DMS 273 (cell line): ENCODE results near the gene SPR.
"Not testable (repeated sequence)": the region's sequence is repeated elsewhere in the genome, so short reads cannot be mapped to it uniquely, and the experiment has no call there.

Experiments used
- DNase-seq: peaks from one replicate; lab custom pipeline; 2025; ENCODE audit not compliant: unreplicated experiment; lab: John Stamatoyannopoulos, UW

Gene SPR

GRCh38 chr2:72888438-72889202, 1.4 kb downstream of the SPR start:
- DNase-seq = no peak

DNA sequence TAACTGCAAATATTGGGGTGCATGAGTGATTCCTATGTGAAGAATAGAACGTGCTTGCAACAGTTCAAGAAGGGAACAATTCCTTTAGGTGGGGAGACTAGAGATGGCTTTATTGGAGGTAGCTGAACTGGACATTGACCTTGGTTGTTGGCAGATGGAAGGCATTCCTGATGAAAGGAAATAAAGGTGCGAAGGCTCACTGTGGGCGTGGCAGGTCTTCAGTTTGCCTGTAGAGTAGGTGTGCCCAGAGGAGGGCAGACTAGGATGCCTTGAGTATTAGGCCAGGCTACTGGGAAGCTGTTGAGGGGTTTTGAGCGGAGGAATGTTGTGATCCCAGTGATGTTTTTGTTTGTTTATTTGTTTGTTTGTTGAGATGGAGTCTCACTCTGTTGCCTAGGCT, 2.8 kb downstream of the SPR start:
- DNase-seq = no peak

DNA sequence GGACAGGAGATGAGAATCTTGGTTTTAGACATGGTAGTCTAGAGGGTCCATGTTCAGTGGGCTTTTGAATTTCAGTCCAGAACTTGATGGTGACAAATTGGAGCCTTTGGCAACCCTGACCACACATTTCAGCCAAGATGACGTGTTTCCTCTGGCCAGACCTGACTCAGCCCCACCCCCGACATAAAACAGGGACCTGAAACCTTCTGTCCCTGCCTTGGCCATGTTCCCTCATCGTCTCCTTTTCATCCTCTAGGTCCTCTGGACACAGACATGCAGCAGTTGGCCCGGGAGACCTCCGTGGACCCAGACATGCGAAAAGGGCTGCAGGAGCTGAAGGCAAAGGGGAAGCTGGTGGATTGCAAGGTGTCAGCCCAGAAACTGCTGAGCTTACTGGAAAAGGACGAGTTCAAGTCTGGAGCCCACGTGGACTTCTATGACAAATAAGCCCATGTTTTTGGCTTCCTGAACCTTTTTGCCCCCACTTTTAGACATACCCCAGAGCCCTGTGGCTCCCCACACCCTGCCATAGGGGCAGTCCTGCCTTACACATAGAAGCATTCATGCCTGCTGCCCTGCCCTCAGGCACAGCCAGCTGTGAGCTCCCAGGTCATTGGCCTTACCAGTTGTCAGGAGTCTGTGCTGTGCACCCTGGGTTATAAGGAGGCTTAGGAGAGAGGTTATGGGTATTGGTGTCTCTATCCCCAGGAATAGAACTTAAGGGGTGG, 4.0 kb downstream of the SPR start:
- DNase-seq = no peak

- peak; percentile 93 for DNase-seq
Observed at GRCh38 chr2:72892506-72893173, 5.4 kb downstream of the SPR start.

- DNase-seq = peak; percentile 89
Observed at GRCh38 chr2:72893594-72894319, 6.5 kb downstream of the SPR start.

GRCh38 chr2:72894514-72894913, 7.3 kb downstream of the SPR start:
- no peak for DNase-seq

DNA sequence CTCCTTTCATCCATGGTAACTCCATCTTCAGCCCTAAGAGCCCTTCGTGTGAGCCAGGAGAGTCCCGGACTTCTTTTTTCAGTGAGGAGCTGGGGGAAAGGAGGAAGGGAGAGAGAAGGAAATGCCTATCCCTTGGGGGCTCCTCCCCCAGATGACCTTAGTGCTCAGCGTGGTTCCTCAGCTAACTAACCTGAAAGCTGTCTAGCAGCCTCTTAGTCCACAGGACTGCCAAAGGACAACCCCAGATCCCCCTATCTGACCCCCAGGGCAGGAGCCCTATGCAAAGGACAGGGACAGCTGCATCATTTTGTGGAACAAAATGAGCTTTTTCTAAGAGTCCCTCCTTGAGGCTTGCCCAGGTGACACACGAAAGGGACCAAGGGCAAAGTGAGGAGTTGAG, 7.9 kb downstream of the SPR start:
- no peak for DNase-seq

- peak; percentile 82 for DNase-seq
Observed at GRCh38 chr2:72895759-72896281, 8.6 kb downstream of the SPR start.

DNA sequence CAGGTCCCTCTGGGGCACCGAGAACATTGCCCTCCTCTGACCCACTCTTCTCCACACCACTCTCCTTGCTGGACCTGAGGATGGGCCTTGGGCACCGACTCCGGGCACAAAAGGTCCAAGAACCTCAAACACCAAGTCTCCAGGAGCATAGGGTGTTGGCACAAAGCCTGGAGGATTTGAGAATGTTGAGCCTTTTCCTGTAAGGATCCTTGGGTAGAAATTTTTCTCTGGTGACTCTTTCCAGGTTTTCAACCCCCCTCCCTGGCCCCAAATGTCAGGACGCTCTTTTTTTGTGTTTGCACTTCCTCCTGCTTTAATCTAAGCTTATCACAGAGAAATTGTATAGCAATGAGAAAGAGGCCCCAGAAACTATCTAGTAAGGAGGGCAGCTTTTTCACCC, 9.2 kb downstream of the SPR start:
- no peak for DNase-seq

DNA sequence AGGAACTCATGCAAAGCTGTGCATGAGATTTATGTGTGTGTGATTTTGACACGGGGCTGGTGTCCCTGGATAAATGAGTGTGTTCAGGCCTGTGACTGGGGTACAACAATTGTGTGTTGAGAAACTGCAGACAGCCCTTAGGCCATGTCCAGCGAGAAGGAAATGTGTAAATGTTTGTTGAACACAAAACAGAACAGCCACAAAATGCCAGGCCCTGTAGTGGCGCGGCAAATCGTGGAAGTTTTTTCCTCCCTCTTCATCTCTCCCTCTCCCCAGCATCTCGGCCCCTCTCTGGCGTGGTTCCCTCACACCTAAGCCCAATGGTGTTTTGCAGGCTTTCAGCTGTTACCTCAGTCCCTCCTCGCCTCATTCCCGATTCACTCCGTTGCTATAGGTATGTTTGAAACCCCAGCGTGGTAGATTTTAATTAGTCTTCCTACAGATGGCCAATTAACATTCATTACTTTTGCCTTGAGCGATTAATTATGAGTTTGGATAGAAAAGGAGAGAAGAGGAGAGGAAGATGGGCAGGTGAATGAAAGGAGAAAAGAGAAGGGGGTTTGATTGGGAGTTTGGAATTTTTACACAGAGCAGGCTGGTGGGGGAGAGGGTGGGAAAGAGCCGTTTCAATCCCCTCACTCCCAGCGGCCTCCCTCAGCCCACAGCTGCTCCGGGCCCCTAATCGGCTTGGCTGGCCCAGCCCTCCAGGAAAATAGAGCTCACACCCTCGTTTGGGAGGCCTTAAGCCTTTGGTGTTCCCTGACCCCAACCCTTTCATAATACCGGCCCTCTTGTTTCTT, 10.8 kb downstream of the SPR start:
- no peak for DNase-seq

GRCh38 chr2:72898585-72898906, 11.3 kb downstream of the SPR start:
- DNase-seq = no peak

DNA sequence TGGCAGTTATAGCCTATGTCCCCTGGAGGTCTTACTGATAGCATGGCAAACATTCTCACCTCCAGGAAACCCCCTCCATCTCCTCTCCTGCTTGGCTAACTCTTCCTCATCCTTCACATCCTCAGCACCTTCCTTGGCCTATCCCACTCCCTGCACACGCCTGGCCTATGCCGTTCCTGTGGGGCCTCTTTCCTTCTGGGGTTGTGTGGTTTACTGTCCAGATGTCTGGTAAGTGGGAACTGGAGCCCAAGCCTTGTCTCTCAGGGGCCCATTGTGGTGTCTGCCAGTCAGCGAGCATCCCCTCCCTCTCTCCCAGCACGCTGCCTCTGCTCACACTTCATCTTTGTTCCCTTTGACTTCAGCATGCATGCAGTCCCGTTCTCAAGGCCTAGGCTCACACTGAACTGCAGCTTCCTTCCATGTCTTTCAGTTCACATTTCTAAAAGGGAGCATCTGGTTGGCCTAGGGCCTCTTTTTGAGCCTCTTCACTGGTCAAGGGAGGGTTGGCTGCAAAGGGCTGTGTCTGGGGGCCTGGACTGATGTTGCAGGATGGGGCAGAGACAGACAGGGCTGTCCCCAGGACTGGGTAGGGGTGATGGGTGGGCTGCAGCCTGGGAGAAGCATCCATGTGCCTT, 13.1 kb downstream of the SPR start:
- DNase-seq = no peak

DNA sequence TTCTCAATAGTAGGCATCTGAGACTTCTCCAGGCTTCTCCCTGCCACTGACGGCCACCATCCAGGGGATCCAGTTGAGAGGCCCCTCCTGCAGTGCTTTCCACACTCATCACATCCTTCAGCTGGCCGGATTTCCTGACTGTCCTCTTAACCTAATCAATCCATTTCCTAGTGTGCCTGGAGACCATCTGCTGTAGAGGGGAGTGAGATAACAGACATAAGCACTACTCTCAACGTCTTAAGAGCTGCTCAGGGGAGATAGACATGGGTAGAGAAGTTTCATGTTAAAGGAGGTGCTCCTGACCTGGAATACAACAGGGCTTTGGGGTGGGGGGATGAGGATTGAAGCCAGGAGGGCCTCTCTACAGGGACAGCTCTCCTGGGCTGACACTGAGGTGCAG, 14.2 kb downstream of the SPR start:
- no peak for DNase-seq

GRCh38 chr2:72907369-72907768, 20.2 kb downstream of the SPR start:
- not testable (repeated sequence) for DNase-seq

DNA sequence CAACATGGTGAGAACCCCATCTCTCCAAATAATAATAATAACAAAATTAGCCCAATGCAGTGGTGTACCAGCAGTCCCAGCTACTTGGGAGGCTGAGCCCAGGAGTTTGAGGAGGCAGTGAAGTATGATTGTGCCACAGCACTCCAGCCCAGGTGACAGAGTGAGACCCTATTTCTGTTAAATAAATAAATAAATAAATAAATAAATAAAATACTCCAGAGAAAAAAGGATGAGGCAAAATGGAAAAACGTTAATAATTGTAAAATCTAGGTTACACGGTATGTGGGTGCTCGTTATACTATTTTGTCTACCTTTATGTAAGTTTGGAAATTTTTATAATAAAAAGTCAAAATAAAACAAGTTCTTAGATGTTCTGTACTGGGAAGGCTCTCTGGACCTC, 21.5 kb downstream of the SPR start:
- DNase-seq = no peak

DNA sequence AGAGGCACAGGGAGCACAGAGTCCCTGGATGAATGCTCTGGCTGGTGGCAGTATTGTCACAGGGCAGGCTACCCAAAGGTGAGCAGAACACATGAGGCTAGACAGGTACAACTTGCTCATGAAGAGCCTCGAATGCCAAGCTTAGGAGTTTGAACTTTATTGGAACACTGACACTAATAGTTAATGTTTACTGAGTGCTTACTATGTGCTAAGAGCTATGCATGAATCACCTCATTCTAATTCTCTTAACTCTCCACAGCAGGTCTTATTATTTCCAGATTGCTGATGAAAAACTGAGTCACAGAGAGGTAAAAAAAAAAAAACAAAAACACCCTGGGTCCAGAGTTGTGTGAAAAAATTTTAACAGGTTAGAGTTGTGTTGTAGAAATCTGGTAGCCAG, 24.0 kb downstream of the SPR start:
- no peak for DNase-seq

DNA sequence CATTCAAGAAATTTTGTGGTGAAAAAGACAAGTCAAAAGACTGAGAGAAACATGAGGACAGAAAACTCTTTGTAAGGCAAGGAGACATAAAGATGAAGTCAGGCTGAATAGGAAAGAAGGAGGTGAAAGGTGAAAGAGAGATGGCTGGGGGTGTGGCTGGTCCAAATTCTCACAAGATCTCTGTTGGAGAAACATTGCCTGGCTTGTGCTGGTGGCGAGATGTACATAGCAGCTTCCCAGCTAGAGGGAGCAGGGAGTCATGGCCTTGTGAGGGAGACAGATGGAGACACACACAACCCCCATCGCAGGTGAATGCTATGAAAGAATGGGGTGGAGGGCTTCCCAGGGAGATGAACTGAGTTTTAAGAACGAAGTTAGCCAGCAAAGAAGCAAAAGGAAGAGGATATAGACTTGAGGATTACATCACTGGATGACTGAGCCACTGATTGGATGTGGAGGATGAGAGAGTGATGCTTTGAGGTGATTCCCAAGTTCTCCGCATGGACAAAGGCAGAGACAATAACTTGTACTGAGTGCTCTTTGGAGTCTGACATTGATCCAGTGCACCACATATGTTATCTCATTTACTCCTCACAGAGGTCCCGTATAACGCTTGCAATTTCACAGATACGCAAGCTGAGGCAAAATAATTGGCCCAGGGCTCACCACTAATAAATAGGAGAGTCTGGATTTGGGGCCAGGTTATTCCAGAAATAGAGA, 26.4 kb downstream of the SPR start:
- peak; percentile 62 for DNase-seq

DNA sequence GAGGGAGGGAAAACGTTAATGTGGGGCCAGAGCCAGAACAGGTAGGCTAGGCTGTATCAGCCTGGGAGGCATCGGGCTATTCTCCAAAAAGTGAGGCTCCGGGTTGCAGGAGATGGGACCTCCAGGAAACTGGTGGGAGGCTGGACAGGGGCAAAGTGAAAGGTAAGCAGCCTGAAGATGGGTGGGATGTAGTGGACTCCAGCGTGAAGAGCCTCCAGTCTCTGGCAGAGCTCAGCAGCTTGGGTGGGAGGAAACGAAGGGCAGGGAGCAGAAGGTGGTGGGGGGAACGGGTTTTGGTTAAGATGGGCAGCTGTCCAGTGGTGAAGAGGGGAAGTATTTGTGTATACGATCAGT, 27.0 kb downstream of the SPR start:
- DNase-seq = no peak

- DNase-seq = no peak
Observed at GRCh38 chr2:72914589-72915319, 27.5 kb downstream of the SPR start.
